GM19468 (cell line): ENCODE measurements around the gene RAP1GAP2.

Experiments used
- ATAC-seq: cut with Tn5 transposase; IDR thresholded peaks from one replicate; pipeline ENCODE4 v1.9.1; 2021; ENCODE audit warnings: mild to moderate bottlenecking, moderate library complexity, moderate number of reproducible peaks; ENCODE audit not compliant: unreplicated experiment; ENCODE audit errors: extremely low read depth

The RAP1GAP2 gene

GRCh38 chr17:2905269-2905668 is 109.0 kb downstream of the RAP1GAP2 start:
- ATAC-seq, result no peak

GRCh38 chr17:2905696-2906501 is 109.7 kb downstream of the RAP1GAP2 start:
- ATAC-seq, result no peak

GRCh38 chr17:2906901-2907300 is 110.7 kb downstream of the RAP1GAP2 start:
- ATAC-seq, result no peak

- ATAC-seq, result no peak
These were observed 113.1 kb downstream of the RAP1GAP2 start for GRCh38 chr17:2909175-2909845.

- ATAC-seq, result no peak
These were observed 113.6 kb downstream of the RAP1GAP2 start for GRCh38 chr17:2909846-2910234.

GRCh38 chr17:2911035-2911754 is 115.0 kb downstream of the RAP1GAP2 start:
- no peak for ATAC-seq

GRCh38 chr17:2911755-2912111 is 115.5 kb downstream of the RAP1GAP2 start:
- no peak for ATAC-seq

- ATAC-seq, result no peak
These were observed 116.5 kb downstream of the RAP1GAP2 start for GRCh38 chr17:2912754-2913153.

- ATAC-seq, result no peak
These were observed 120.2 kb downstream of the RAP1GAP2 start for GRCh38 chr17:2916461-2916860.

GRCh38 chr17:2921443-2921842 is 125.2 kb downstream of the RAP1GAP2 start:
- ATAC-seq, result no peak

GRCh38 chr17:2924211-2924610 is 128.0 kb downstream of the RAP1GAP2 start:
- ATAC-seq, result no peak

GRCh38 chr17:2925011-2925410 is 128.8 kb downstream of the RAP1GAP2 start:
- ATAC-seq, result no peak

- ATAC-seq, result no peak
These were observed 129.9 kb downstream of the RAP1GAP2 start for GRCh38 chr17:2926019-2926650.

GRCh38 chr17:2928294-2928890 is 132.2 kb downstream of the RAP1GAP2 start:
- ATAC-seq, result no peak

GRCh38 chr17:2929881-2930533 is 133.8 kb downstream of the RAP1GAP2 start:
- ATAC-seq, result no peak

GRCh38 chr17:2931876-2932275 is 135.6 kb downstream of the RAP1GAP2 start:
- no peak for ATAC-seq

- ATAC-seq, result no peak
These were observed 136.7 kb downstream of the RAP1GAP2 start for GRCh38 chr17:2932946-2933345.

GRCh38 chr17:2933606-2934005 is 137.4 kb downstream of the RAP1GAP2 start:
- ATAC-seq, result no peak

GRCh38 chr17:2935632-2936031 is 139.4 kb downstream of the RAP1GAP2 start:
- no peak for ATAC-seq

GRCh38 chr17:2936351-2936750 is 140.1 kb downstream of the RAP1GAP2 start:
- ATAC-seq, result no peak
